H1 (cell line): Measurements from ENCODE around the gene ADGRB2. TPM values are rescaled to one million over a fixed set of nuclear protein-coding genes. Genes with fewer than 3 reads are reported as not detected.

Experiments used
- CBX8 ChIP-seq: fragments of 300-800, 300-1000 bp; sonication (generic); IDR thresholded peaks from 2 replicates; pipeline ENCODE4 v1.7.1; 2016; ENCODE audit warnings: low read depth, low read length, borderline replicate concordance
- CHD1 ChIP-seq: IDR thresholded peaks from 2 replicates; pipeline ENCODE4 v1.6.1; 2012; ENCODE audit warnings: low read depth, low read length, improper control_type of control experiment
- FOSL1 ChIP-seq: IDR thresholded peaks from 2 replicates; pipeline ENCODE4 v1.6.1; 2011; ENCODE audit warnings: mild to moderate bottlenecking, low read depth, low read length, moderate library complexity; ENCODE audit not compliant: insufficient read depth
- HDAC2 ChIP-seq, 2 experiments: fragments of 300-600 bp in 1 of 2; sonication (generic) in 1 of 2; IDR thresholded peaks; 2 replicates each; pipeline ENCODE4 v1.6.1; 2011 to 2012; ENCODE audit warnings: low read depth in 2 of 2, low read length in 2 of 2, mild to moderate bottlenecking in 2 of 2, moderate library complexity in 2 of 2, borderline replicate concordance in 1 of 2, inconsistent platforms in 1 of 2
- JUN ChIP-seq: IDR thresholded peaks from 2 replicates; pipeline ENCODE4 v1.6.1; 2011; ENCODE audit warnings: low read depth, mild to moderate bottlenecking, improper control_type of control experiment, low read length
- SIX5 ChIP-seq: IDR thresholded peaks from 2 replicates; pipeline ENCODE4 v1.6.1; 2011; ENCODE audit warnings: mild to moderate bottlenecking, low read depth, low read length
- TEAD4 ChIP-seq: IDR thresholded peaks from 2 replicates; pipeline ENCODE4 v1.6.1; 2012; ENCODE audit warnings: low read depth, low read length, inconsistent platforms, mixed read lengths
- polyA plus RNA-seq, 7 experiments: library from polyadenylated mRNA; depleted of rRNA in 3 of 7; stranded (reverse) in 5 of 7; unstranded in 2 of 7; fragments of >200 nt in 5 of 7; fragments of 200-250 nt in 2 of 7; gene quantifications; 1 replicate in 5 of 7; 2 replicates in 1 of 7; 4 replicates in 1 of 7; pipeline versions ENCODE4 v1.2.1 to v1.2.3, GENCODE V29; 2011 to 2013; ENCODE audit warnings: missing spikeins in 2 of 7, mixed read lengths in 2 of 7
- total RNA-seq: library from RNA; stranded (reverse); fragmentation: NEBNext Ultra II Directional; extraction: Animal tissue kit (Norgen Biotek cat#: 25700); gene quantifications from 2 replicates; pipeline ENCODE4 v1.2.1, GENCODE V29; 2021
- TF ChIP-seq, protein P1 (sequence below), 3 experiments: IDR thresholded peaks; 1 replicate in 2 of 3; 2 replicates in 1 of 3; pipeline versions ENCODE4 v1.5.1 to v1.6.1; 2011; ENCODE audit warnings: low read length in 3 of 3, mild to moderate bottlenecking in 3 of 3, inconsistent platforms in 2 of 3, low read depth in 1 of 3, moderate library complexity in 1 of 3; ENCODE audit not compliant: insufficient read depth in 1 of 3; ENCODE audit errors: control extremely low read depth in 1 of 3
- TF ChIP-seq, protein P2 (sequence below): IDR thresholded peaks from 2 replicates; pipeline ENCODE4 v1.6.1; 2012; ENCODE audit warnings: low read length, inconsistent platforms

The ADGRB2 gene
- total and polyA plus RNA-seq, 2 of the 8 experiments (the other 6 are each of a cell fraction or from before 2014, with no cell fraction given), result 15.6 to 26.2 TPM

DNA sequence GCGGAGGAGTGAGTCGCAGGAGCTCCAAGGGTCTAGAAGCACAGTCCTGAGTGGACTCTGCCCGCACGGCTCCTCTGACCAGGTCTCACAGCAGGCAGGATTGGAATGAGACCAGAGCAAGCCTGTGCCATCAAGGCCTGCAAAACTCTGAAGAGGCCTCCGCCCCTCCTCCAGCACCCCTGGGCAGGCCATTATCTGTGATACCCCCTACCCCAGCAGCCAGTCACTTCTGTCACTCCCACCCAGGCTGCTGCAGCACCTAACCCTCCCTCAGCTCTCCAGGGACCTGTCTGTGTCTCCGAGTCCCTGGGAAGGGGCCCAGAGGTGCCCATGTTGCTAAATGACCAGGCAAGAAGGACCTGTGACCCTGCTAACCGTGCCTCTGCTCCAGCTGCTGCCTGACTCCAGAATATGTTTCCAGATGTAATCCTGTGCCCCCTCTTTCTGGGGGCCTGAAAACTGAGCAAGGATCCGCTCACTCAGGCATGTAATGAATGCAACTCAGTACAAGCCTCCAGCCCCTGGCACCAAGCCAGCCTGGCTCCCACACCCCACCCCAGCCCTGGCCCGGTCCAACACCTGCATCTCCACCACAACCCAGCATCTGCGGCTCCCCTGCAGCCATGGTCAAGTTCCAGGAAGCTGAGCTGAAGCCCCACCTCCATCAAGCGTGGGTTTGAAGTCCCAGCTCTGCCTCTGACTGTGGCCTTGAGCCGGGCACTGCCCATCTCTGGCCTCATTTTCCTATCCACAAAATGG is 38.2 kb downstream of the ADGRB2 start (continued):
- TF ChIP-seq FOSL1, result no peak
- no peak for TF ChIP-seq CBX8
- no peak for TF ChIP-seq SIX5
- TF ChIP-seq, protein P1, sequence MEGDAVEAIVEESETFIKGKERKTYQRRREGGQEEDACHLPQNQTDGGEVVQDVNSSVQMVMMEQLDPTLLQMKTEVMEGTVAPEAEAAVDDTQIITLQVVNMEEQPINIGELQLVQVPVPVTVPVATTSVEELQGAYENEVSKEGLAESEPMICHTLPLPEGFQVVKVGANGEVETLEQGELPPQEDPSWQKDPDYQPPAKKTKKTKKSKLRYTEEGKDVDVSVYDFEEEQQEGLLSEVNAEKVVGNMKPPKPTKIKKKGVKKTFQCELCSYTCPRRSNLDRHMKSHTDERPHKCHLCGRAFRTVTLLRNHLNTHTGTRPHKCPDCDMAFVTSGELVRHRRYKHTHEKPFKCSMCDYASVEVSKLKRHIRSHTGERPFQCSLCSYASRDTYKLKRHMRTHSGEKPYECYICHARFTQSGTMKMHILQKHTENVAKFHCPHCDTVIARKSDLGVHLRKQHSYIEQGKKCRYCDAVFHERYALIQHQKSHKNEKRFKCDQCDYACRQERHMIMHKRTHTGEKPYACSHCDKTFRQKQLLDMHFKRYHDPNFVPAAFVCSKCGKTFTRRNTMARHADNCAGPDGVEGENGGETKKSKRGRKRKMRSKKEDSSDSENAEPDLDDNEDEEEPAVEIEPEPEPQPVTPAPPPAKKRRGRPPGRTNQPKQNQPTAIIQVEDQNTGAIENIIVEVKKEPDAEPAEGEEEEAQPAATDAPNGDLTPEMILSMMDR (IDR thresholded peaks at IDR 0.05; ENCODE audit: control extremely low read depth in 1 of 3, insufficient read depth in 1 of 3, low read depth in 1 of 3, low read length in 3 of 3), result no peak
- TF ChIP-seq CHD1, result no peak
- TF ChIP-seq, protein P2, sequence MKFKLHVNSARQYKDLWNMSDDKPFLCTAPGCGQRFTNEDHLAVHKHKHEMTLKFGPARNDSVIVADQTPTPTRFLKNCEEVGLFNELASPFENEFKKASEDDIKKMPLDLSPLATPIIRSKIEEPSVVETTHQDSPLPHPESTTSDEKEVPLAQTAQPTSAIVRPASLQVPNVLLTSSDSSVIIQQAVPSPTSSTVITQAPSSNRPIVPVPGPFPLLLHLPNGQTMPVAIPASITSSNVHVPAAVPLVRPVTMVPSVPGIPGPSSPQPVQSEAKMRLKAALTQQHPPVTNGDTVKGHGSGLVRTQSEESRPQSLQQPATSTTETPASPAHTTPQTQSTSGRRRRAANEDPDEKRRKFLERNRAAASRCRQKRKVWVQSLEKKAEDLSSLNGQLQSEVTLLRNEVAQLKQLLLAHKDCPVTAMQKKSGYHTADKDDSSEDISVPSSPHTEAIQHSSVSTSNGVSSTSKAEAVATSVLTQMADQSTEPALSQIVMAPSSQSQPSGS, result no peak
- no peak for TF ChIP-seq JUN
- TF ChIP-seq TEAD4, result no peak
- TF ChIP-seq HDAC2 (IDR thresholded peaks at IDR 0.05; ENCODE audit: borderline replicate concordance in 1 of 2, low read depth in 2 of 2, low read length in 2 of 2), result no peak
